Parathyroid adenoma (tissue), 2 donors: ENCODE data around the gene PPP3R1.

Experiments
- H2AFZ ChIP-seq: fragments of 300-600 bp; sonication (generic); one replicate; pipeline ENCODE4 v1.7.0; 2017; ENCODE audit warnings: antibody characterized with exemption, mild to moderate bottlenecking
- H3K27ac ChIP-seq: fragments of 300-600 bp; sonication (generic); one replicate; pipeline ENCODE4 v1.7.0; 2017
- H3K27me3 ChIP-seq: fragments of 300-600 bp; sonication (generic); one replicate; pipeline ENCODE4 v1.7.0; 2017; ENCODE audit warnings: low read length; ENCODE audit not compliant: control insufficient read depth, insufficient read depth
- H3K36me3 ChIP-seq: fragments of 300-600 bp; sonication (generic); one replicate; pipeline ENCODE4 v1.7.0; 2017; ENCODE audit warnings: low read length; ENCODE audit not compliant: control insufficient read depth, insufficient read depth
- H3K4me1 ChIP-seq: fragments of 300-600 bp; sonication (generic); one replicate; pipeline ENCODE4 v1.7.0; 2017; ENCODE audit warnings: control low read depth
- H3K4me2 ChIP-seq: fragments of 300-600 bp; sonication (generic); one replicate; pipeline ENCODE4 v1.7.0; 2017; ENCODE audit warnings: low read length
- H3K4me3 ChIP-seq: fragments of 300-600 bp; sonication (generic); one replicate; pipeline ENCODE4 v1.7.0; 2017; ENCODE audit warnings: low read depth, low read length
- H3K79me2 ChIP-seq: fragments of 300-600 bp; sonication (generic); one replicate; pipeline ENCODE4 v1.7.0; 2017; ENCODE audit warnings: control low read depth
- H3K9ac ChIP-seq: fragments of 300-600 bp; sonication (generic); one replicate; pipeline ENCODE4 v1.7.0; 2017; ENCODE audit warnings: mild to moderate bottlenecking
- H3K9me3 ChIP-seq: fragments of 300-600 bp; sonication (generic); one replicate; pipeline ENCODE4 v1.7.0; 2017; ENCODE audit warnings: low read length; ENCODE audit not compliant: control insufficient read depth
- TF ChIP-seq, protein P1 (sequence below): fragments of 300-600 bp; sonication (generic); IDR thresholded peaks from one replicate; pipeline ENCODE4 v1.7.0; 2017; ENCODE audit warnings: antibody characterized with exemption, mild to moderate bottlenecking
- donor health status: primary hyperparathyroidism.

PPP3R1 gene

GRCh38 chr2:68293024-68293423, 40.7 kb upstream of the PPP3R1 start:
- H3K27ac ChIP-seq: no peak overlapping the region
- no peaks in the 10 kb centered on the region for H3K36me3 ChIP-seq
- H3K9me3 ChIP-seq: no peaks in the 10 kb centered on the region
- no peaks in the 10 kb centered on the region for H3K27me3 ChIP-seq
- H2AFZ ChIP-seq: no peak overlapping the region
- no peak overlapping the region for H3K9ac ChIP-seq
- TF ChIP-seq, protein P1, sequence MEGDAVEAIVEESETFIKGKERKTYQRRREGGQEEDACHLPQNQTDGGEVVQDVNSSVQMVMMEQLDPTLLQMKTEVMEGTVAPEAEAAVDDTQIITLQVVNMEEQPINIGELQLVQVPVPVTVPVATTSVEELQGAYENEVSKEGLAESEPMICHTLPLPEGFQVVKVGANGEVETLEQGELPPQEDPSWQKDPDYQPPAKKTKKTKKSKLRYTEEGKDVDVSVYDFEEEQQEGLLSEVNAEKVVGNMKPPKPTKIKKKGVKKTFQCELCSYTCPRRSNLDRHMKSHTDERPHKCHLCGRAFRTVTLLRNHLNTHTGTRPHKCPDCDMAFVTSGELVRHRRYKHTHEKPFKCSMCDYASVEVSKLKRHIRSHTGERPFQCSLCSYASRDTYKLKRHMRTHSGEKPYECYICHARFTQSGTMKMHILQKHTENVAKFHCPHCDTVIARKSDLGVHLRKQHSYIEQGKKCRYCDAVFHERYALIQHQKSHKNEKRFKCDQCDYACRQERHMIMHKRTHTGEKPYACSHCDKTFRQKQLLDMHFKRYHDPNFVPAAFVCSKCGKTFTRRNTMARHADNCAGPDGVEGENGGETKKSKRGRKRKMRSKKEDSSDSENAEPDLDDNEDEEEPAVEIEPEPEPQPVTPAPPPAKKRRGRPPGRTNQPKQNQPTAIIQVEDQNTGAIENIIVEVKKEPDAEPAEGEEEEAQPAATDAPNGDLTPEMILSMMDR: no peak
- no peak overlapping the region for H3K4me3 ChIP-seq
- peaks cover 19% of the 10 kb centered on the region for H3K4me1 ChIP-seq
- H3K79me2 ChIP-seq: no peaks in the 10 kb centered on the region
- no peak overlapping the region for H3K4me2 ChIP-seq

GRCh38 chr2:68292108-68292710, 39.9 kb upstream of the PPP3R1 start:
- no peaks in the 10 kb centered on the region for H3K27me3 ChIP-seq
- no peaks in the 10 kb centered on the region for H3K9me3 ChIP-seq
- no peak overlapping the region for H2AFZ ChIP-seq
- no peak overlapping the region for H3K4me2 ChIP-seq
- no peaks in the 10 kb centered on the region for H3K79me2 ChIP-seq
- H3K9ac ChIP-seq: no peak overlapping the region
- peaks cover 27% of the 10 kb centered on the region for H3K4me1 ChIP-seq
- H3K36me3 ChIP-seq: no peaks in the 10 kb centered on the region
- no peak overlapping the region for H3K27ac ChIP-seq
- H3K4me3 ChIP-seq: no peak overlapping the region
- TF ChIP-seq, protein P1: peak; percentile 92

DNA sequence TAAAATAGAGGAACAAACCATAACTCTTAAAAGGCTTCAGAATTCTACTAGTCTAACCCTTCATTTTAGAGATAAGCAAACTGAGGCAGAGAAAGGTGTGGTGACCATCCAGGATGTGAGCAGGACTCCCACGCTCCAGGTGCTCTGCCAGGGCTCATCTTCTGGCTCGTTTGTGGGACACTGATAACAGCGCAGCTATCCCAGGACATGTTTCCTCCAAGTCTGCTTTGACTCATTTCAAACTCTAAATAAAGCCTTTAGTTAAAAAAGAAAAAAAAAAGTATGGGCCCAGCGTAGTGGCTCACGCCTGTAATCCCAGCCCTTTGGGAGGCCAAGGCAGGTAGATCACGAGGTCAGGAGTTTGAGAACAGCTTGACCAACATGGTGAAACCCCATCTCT, 39.0 kb upstream of the PPP3R1 start:
- no peaks in the 10 kb centered on the region for H3K27me3 ChIP-seq
- peak overlapping the region; percentile 44 for H2AFZ ChIP-seq
- H3K27ac ChIP-seq: peak overlapping the region; percentile 55
- H3K4me1 ChIP-seq: peaks cover 29% of the 10 kb centered on the region
- H3K9me3 ChIP-seq: no peaks in the 10 kb centered on the region
- H3K4me3 ChIP-seq: no peak overlapping the region
- H3K9ac ChIP-seq: no peak overlapping the region
- H3K36me3 ChIP-seq: no peaks in the 10 kb centered on the region
- TF ChIP-seq, protein P1: no peak
- H3K79me2 ChIP-seq: no peaks in the 10 kb centered on the region
- H3K4me2 ChIP-seq: no peak overlapping the region

DNA sequence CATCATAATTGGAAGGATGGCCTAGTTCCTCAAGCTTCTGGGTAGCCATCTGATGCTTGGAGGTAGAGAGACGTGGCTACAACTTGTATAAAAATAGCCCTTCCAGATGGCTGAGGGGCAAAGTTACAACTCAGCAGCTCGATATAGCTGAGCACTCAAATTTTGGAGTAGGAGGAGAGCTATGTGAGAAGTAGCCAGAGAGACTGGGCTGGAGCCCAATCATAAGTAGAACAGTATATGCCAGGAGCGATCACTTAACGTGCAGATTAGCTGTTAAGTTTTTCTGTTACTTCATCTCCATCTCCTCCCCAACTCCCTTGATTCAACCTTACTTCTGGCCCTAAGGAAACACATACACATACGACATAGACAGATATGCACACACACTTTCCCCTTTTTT, 38.6 kb upstream of the PPP3R1 start:
- no peaks in the 10 kb centered on the region for H3K9me3 ChIP-seq
- H3K27ac ChIP-seq: peak overlapping the region; percentile 55
- H3K79me2 ChIP-seq: no peaks in the 10 kb centered on the region
- no peak overlapping the region for H3K4me2 ChIP-seq
- H3K27me3 ChIP-seq: no peaks in the 10 kb centered on the region
- no peak overlapping the region for H3K9ac ChIP-seq
- TF ChIP-seq, protein P1: no peak
- H3K4me1 ChIP-seq: peaks cover 29% of the 10 kb centered on the region
- H2AFZ ChIP-seq: peak overlapping the region; percentile 44
- no peaks in the 10 kb centered on the region for H3K36me3 ChIP-seq
- H3K4me3 ChIP-seq: no peak overlapping the region
